Stimulated activated CD4-positive, alpha-beta T cell treated with anti-CD3 and anti-CD28 coated beads, Interleukin-1b, Interleukin-23, amount 100 ng/mL, for 24 hours (primary cell): ENCODE results near the gene NRXN2.
"Not testable (repeated sequence)": the region's sequence is repeated elsewhere in the genome, so short reads cannot be mapped to it uniquely, and the experiment has no call there.

Experiments used
- DNase-seq, 4 experiments: peaks; one replicate each; pipeline ENCODE4 v3.0.0-alpha.2; 2020; ENCODE audit warnings: low read depth in 4 of 4, low spot score in 1 of 4

Gene NRXN2

GRCh38 chr11:64608636-64609035 is 114.4 kb downstream of the NRXN2 start:
- no peak for DNase-seq

GRCh38 chr11:64608046-64608445 is 115.0 kb downstream of the NRXN2 start:
- DNase-seq = no peak

- no peak for DNase-seq
These were observed 115.5 kb downstream of the NRXN2 start for GRCh38 chr11:64607381-64607985.

- no peak for DNase-seq
These were observed 116.1 kb downstream of the NRXN2 start for GRCh38 chr11:64606796-64607380.

DNA sequence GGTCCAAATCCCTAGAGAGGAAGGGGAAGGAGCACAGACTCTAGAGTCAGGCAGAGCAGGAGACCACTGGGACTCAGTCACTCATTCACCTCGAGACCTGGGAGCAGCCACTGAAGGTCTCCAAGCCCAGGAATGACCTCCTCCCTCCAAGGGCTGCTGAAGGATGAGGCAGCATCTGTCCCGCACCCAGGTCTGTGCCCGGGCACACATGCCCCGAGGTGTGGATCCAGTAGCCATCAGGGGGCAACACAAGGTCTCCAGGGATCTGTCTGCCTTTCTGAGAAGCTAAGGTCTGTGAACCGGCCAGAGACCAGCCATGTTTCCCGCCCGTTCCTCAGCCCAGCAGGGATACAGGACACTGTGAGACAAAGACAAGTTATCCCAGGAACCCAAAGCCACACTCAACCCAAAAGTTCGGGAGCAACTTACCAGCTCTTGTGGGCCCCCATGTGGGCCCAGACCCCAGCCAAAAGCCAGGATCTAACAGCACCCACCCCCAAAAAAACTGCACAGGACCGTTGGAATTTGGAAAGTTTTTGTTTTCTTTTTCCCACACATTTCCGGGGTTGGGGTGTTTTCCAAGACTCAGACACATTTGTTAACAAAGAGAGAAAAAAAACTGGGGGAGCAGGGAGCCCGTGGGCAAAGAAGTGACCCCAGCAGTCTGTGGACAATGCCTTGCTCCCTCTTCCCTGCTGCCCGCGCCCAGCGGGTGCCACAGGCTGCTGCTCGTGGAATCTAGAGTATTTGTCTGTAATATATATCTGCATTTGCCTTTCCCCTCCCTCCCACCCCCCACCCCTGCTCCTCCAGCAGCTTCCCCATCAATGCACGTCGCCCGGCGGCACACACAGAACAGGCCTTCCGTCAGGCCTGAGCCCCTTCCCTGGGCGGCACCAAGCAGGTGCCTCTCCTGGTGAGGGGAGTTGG is 117.1 kb downstream of the NRXN2 start:
- no peak for DNase-seq

GRCh38 chr11:64605244-64605560 is 117.8 kb downstream of the NRXN2 start:
- DNase-seq = no peak

DNA sequence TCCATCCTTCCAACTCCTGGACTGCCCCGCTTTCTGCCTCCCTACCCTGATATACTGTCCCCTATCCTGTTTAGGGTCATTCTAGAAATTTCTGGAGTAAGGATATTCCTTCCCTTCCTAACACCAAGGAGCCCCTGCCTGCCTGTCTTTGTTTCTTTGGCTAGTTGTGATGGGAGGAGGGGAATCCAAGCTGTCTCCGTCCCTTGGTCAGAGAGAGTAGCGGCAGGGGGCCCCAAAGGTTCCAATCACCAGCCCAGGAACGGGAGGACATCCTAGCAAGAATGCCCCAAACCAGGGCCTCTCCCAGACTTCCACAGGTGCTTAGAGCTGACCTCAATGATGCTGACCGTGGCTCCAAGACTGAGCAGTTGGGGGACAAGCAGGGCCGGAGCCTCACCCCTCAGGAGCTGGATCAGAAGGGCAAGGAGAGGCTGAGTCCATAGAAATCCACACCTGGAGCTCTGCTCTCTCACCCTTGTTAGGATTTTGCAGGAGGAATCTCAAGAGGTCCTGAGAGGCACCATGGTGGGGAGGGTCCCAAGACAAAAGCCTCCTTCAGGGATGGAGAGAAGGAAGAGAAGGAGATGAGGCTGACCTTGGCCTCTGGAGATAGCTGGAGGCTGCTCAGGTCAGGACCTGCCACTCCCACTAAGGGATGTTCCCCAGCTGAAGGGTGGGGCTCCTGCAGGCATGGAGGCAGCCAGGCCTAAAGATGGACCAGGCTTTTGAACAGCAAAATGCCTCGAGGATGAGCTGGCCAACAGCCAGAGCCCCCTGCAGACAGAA is 118.3 kb downstream of the NRXN2 start:
- no peak for DNase-seq

- DNase-seq = no peak
These were observed 119.4 kb downstream of the NRXN2 start for GRCh38 chr11:64603411-64604110.

- DNase-seq = no peak
These were observed 120.4 kb downstream of the NRXN2 start for GRCh38 chr11:64602466-64603070.

- no peak for DNase-seq
These were observed 121.2 kb downstream of the NRXN2 start for GRCh38 chr11:64601605-64602465.

- DNase-seq = no peak
These were observed 122.6 kb downstream of the NRXN2 start for GRCh38 chr11:64600281-64600992.

DNA sequence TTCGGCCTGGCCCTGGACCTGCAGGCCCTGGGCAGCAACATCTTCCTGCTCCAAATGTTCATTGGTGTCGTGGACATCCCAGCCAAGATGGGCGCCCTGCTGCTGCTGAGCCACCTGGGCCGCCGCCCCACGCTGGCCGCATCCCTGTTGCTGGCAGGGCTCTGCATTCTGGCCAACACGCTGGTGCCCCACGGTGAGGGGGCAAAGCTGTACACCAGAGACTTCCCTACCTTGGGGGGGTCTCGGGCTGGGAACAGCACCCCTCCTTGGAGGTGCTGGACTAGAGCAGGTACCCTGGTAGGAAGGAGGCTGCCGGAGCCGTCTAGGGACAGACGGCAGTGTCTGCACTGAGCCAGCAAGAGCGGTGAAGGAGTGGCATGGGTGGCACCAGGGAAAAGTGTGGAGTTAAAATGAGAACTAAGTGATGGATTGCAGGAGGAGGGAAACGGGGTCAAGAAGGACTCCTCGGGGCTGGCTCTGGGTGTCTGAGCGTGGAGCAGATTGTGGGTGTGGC is 123.2 kb downstream of the NRXN2 start:
- no peak for DNase-seq

GRCh38 chr11:64598797-64599697 is 124.0 kb downstream of the NRXN2 start:
- no peak for DNase-seq

- DNase-seq = no peak
These were observed 124.7 kb downstream of the NRXN2 start for GRCh38 chr11:64598106-64598796.

DNA sequence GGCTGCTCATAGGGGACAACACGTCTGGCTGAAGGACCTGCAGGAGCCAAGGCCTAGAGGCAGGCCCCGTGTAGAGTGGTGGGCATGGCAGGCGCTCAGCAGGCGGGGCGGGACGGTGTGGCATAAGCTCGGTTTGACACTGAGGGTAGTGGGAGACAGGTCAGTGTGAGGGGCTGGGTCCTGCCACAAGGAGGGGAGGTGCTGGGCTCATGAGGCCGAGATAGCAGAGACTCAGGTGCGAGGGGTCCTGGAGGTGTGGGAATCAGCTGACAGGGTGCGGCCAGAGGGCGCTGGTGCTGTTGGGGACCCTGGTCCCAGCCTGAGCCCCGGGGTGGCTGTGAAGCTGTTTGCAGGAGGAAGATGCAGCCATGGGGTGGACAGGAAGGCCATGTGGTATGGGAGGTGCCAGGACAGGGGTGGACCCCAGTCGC is 125.3 kb downstream of the NRXN2 start:
- DNase-seq = no peak

DNA sequence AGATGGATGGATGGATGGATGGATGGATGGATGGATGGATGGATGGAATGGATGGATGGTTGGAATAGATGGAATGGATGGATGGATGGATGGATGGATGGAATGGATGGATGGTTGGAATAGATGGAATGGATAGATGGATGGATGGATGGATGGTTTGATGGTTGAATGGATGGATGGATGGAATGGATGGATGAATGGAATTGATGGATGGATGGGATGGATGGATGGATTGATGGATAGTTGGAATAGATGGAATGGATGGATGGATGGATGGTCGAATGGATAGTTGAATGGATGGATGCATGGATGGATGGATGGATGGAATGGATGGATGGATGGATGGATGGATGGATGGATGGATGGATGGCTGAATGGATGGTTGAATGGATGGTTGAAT is 127.1 kb downstream of the NRXN2 start:
- not testable (repeated sequence) for DNase-seq
